Endothelial cell of umbilical vein (primary cell): Measurements from ENCODE around the gene TMEM182.

ENCODE experiments used
- EZH2 ChIP-seq: IDR thresholded peaks from 2 replicates; pipeline ENCODE4 v1.6.1; 2012; ENCODE audit warnings: borderline replicate concordance, low read depth, mild to moderate bottlenecking, moderate library complexity, low read length, inconsistent platforms; ENCODE audit not compliant: severe bottlenecking
- FOS ChIP-seq: IDR thresholded peaks from 2 replicates; pipeline ENCODE4 v1.6.1; 2011; ENCODE audit warnings: mild to moderate bottlenecking, low read length, moderate library complexity, borderline replicate concordance; ENCODE audit not compliant: insufficient read depth
- GATA2 ChIP-seq: IDR thresholded peaks from 2 replicates; pipeline ENCODE4 v1.7.0; 2011; ENCODE audit warnings: low read depth, mild to moderate bottlenecking, moderate library complexity, mixed read lengths, low read length; ENCODE audit not compliant: insufficient read length, insufficient read depth
- JUN ChIP-seq: IDR thresholded peaks from 2 replicates; pipeline ENCODE4 v1.6.1; 2011; ENCODE audit warnings: borderline replicate concordance, low read depth; ENCODE audit not compliant: insufficient read length, insufficient read depth
- MYC ChIP-seq: IDR thresholded peaks from one replicate; pipeline ENCODE4 v1.6.1; 2011; ENCODE audit warnings: mild to moderate bottlenecking, low read depth, low read length
- POLR2A ChIP-seq: IDR thresholded peaks from 2 replicates; pipeline ENCODE4 v1.6.1; 2012; ENCODE audit warnings: low read depth, mild to moderate bottlenecking, control low read depth, low read length
- POLR2AphosphoS5 ChIP-seq: IDR thresholded peaks from 2 replicates; pipeline ENCODE4 v1.6.1; 2012; ENCODE audit warnings: low read depth, mild to moderate bottlenecking, control low read depth, low read length, moderate library complexity; ENCODE audit not compliant: insufficient read depth
- TF ChIP-seq, protein P1 (sequence below), 2 donors: IDR thresholded peaks; 1 replicate in 1 of 2; 2 replicates in 1 of 2; pipeline ENCODE4 v1.5.1; 2011; ENCODE audit warnings: low read length in 2 of 2, mild to moderate bottlenecking in 2 of 2, moderate library complexity in 2 of 2, control low read depth in 1 of 2, inconsistent platforms in 1 of 2, low read depth in 1 of 2; ENCODE audit not compliant: insufficient read depth in 1 of 2; ENCODE audit errors: extremely low read depth in 1 of 2
- TF ChIP-seq, protein P2 (sequence below): IDR thresholded peaks from 2 replicates; pipeline ENCODE4 v1.6.1; 2011; ENCODE audit not compliant: insufficient read depth, insufficient read length

DNA sequence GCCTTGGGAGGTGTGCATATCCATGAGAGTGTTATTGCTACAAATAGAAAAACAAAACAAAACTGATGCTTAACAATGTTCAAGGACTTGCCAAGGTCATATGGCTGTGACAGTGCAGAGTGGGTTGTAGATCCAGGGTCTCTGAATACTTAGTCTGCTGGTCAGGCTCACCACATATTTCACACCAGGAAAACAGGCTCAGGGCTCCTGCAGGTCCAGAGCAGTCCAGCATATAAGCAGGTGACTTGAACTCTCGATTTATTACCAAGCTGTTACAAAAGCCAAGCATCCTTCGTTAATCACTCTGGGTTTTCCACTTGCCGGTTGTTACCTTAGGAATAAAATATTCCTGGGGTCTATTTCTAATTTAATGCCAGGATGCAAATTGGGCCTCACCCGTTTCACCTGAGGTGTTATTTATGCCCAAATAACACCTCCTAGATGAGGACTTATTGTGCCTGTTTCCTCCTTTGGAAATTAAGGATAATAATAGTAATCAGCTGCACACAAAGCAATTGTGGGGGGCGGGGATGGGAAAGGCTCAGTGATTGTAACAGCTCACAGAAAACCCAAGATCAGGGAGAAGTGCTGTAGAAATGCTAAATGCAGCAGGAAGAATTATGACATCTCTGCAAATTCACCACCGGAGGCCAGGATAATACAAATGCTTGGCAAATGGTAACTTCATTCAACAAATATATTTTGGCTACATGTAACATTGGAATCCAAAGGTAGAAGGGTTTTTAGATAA lies 72.9 kb downstream of the TMEM182 start:
- TF ChIP-seq POLR2AphosphoS5 (no peak), JUN (no peak), POLR2A (no peak), EZH2 (no peak), FOS (no peak), MYC (no peak), GATA2 (no peak)
- TF ChIP-seq, protein P1, sequence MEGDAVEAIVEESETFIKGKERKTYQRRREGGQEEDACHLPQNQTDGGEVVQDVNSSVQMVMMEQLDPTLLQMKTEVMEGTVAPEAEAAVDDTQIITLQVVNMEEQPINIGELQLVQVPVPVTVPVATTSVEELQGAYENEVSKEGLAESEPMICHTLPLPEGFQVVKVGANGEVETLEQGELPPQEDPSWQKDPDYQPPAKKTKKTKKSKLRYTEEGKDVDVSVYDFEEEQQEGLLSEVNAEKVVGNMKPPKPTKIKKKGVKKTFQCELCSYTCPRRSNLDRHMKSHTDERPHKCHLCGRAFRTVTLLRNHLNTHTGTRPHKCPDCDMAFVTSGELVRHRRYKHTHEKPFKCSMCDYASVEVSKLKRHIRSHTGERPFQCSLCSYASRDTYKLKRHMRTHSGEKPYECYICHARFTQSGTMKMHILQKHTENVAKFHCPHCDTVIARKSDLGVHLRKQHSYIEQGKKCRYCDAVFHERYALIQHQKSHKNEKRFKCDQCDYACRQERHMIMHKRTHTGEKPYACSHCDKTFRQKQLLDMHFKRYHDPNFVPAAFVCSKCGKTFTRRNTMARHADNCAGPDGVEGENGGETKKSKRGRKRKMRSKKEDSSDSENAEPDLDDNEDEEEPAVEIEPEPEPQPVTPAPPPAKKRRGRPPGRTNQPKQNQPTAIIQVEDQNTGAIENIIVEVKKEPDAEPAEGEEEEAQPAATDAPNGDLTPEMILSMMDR (IDR thresholded peaks at IDR 0.05; ENCODE audit: extremely low read depth in 1 of 2, insufficient read depth in 1 of 2, low read depth in 1 of 2, low read length in 2 of 2), result no peak
- TF ChIP-seq, protein P2, sequence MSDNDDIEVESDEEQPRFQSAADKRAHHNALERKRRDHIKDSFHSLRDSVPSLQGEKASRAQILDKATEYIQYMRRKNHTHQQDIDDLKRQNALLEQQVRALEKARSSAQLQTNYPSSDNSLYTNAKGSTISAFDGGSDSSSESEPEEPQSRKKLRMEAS, result no peak
